Cardiac septum (tissue), 1 donor: Measurements from ENCODE around the gene WSCD1. TPM values are rescaled to one million over a fixed set of nuclear protein-coding genes. Genes with fewer than 3 reads are reported as not detected.

Source experiments
- DNase-seq: peaks from one replicate; pipeline ENCODE4 v3.0.0-alpha.2; 2020; ENCODE audit warnings: low spot score
- intact Hi-C: fragments of 100-400 bp; cut with DNase I; formaldehyde crosslinking; loops from one replicate; pipeline ENCODE4 v1.14.0; 2022
- total RNA-seq: library from RNA; stranded (reverse); fragmentation: NEBNext Ultra II Directional; extraction: Animal tissue kit (Norgen Biotek cat#: 25700); gene quantifications from one replicate; pipeline ENCODE4 v1.2.1, GENCODE V29; 2021
- donor health status: DM: no; HTN: no; CAD: no.

Gene WSCD1
- total RNA-seq, 1 donor from 2014 or later: 1.4 TPM

DNA sequence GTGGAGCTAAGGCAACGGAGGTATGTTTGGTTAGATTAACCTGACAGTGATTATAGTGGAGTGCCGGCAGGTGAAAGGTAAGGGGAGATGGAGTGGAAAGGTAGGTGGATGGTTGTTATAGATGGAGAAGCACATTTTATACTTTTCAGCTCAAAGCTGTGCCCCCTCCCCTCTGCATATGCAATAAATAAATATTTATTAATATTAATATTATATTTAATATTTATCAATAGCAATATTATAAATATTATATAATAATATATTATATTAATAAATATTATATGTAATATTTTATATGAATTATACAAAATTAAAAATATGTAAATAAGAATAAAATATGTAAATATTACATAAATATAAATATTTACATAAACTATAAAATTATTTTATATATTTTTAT is 70.0 kb downstream of the WSCD1 start:
- no peak for DNase-seq
- intact Hi-C loops: loop anchor here (10.0 kb wide), 1 partner anchor 55 kb away; no protein-coding TSS in a partner anchor

DNA sequence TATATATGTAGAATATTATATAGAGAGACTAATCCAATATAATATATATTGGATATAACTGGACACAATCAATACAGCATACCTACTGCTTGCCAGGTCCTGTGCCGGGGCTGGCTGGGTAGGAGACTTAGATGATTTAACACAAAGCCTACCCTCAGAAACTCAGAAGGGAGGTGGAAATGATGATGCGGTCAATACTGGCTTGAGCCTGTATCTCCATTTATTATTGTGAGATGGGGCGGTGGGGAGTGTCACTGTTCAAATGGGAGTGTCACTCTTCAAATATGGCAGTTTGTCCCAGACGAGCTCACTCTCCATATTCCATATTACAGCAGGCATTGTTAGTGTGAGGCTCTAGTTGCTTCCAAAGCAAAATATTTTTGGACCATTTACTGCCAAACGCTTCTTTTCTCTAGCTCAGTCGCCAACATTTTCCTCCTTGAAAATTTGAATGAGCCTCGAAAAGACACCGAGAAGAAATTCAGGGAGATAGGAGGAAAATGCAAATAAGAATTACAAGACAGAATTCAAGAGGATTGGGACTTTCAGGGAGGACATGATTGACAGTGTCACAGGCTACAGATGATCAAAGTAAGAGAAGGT is 70.7 kb downstream of the WSCD1 start:
- intact Hi-C loops: loop anchor here (10.0 kb wide), 1 partner anchor 56 kb away; no protein-coding TSS in a partner anchor
- no peak for DNase-seq

DNA sequence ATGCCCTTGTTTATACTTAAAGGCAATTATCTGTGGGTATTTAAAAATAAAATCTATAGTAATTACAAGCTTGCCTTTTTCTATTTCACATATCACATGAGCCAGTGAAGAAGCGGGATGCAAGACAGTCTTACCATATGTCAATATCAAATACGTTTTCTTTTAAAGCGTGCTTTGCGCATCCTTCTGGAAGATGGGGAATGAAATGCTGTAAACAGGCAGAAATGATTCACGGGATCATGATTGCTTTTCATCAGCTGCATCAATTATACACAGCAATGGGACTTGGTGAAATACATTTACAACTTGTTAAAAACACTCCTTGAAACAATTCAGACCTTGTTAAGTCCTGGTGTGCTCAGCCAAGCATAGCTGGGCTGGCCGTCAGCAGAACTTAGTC is 72.5 kb downstream of the WSCD1 start:
- intact Hi-C loops: loop anchor here (10.0 kb wide), 1 partner anchor 58 kb away; no protein-coding TSS in a partner anchor

DNA sequence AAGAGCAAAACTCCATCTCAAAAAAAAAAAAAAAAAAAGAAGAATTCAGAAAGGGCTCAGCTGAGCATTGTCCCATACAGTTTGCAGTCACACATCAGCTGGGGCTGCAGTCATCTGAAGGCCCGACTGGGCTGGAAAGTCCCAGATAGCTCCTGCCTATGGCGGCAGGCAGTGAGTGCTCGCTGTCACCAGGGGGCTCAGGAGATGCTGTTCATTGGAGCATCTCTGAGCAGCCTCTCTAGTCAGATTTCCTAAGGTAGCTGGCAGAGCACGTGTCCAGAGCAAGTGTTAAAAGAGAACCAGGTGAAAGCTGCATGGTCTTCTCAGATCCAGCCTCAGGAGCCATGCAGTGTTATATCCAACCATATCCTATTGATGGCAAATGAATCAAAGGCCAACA is 75.8 kb downstream of the WSCD1 start:
- no peak for DNase-seq
- intact Hi-C loops: loop anchor here (10.0 kb wide), 1 partner anchor 61 kb away; no protein-coding TSS in a partner anchor

More for the DNA sequence above, 72.5 kb downstream of the WSCD1 start:
- DNase-seq: no peak

DNA sequence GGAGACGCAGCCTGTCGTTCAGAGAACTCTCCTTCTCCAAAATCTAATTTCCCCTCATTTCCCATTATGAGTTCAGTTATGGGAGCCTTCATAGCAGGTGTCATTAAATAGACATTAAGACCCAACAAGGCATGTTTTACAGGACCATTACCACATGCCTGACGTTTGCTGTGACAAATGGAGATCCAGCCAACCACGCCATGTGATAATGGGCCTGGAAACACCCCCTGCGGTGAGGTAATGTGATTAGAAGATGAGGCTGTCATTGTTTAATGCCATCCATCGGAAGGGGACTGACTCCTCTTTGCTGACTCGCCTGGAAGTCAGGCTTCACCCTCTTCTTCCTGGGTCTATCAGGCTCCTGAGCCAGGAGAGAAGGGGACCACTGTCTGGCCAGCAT is 76.9 kb downstream of the WSCD1 start:
- no peak for DNase-seq
- intact Hi-C loops: loop anchor here (10.0 kb wide), 1 partner anchor 62 kb away; no protein-coding TSS in a partner anchor

DNA sequence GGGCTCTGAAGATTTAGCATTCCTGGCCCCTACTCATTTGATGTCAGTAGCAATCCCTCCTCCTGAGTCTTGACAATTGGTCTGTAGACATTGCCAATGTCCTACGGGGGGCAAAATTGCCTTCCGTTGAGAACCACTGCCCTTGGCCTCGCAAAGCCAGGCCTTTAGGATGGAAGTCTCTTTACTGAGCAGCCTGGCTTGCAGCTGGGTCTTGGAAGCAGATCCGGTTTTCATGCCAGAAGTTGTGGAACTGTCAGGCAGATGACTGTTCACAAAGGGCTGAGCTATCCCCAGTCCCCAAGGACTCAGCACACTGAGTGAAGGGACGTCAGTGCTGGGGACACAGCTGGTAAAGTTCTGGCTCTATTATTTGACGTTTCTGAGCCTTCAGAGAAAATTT is 83.2 kb downstream of the WSCD1 start:
- no peak for DNase-seq
- intact Hi-C loops: no loop called here

DNA sequence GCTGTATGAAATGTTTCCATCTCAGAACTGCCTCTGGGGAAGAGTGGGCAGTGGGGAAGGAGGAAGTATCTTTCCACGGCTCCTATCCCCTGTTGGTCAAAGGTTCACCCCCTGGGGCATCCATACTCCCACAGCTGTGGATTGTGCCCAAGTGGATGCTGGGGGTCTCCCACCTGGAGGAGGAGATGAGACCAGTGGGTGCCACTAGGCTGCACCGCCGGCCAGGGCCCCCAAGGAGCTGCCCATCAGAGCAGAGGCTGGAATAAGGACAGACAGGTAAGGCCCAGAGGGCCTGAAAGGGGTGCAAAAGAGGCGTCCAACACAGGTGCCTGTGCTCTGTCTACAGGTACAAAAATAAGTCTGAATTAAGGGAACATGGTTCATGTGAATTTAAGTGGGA is 87.5 kb downstream of the WSCD1 start:
- intact Hi-C loops: no loop called here
- no peak for DNase-seq

DNA sequence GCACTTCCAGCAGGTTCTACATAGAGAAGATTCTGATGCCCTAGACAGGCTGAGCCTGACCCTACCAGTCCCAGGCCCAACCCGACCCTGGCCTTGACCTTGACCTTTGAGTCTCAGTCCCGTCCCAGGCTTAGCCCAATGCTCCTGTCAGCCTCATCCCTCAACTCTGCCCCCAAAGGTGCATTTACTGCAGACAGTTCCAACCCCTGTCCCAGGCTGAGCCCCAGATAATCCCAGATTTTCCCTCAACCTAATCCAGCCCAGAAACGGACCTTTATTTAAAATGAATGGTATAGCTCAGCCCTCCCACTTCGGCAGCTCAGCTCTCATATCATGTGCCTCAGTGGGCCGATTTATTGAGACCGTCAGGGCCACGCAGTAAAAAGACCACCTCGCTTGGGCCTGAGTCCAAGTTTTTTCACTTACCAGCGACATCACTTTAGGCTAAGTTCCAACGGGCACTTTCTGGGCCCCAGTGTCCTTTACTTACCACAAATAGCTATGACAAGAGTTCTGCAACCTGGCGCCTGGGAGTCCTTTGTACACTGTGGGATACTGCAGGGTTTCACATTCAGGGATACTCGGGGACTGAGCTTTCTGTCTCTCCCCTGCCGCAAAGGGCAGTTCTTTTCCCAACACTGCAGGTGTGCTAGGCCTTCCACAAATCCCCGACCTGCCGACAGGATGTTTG is 89.5 kb downstream of the WSCD1 start:
- intact Hi-C loops: no loop called here
- DNase-seq: no peak

DNA sequence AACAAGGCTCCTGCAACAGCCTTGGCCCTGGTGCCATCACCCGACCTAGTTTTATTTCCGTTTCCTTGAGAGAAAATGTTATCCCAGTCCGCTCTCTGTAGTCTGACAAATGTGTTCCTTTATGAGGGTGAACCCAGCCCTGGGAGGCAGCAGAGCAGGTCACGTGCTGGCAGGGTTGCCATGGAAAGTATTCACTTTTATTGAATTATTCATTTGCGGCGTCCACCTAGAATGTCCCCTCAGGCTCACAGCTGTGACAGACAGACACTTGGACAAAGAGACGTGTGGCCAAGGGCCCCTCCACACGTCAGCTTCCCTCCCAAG is 90.0 kb downstream of the WSCD1 start:
- intact Hi-C loops: no loop called here
- DNase-seq: no peak

DNA sequence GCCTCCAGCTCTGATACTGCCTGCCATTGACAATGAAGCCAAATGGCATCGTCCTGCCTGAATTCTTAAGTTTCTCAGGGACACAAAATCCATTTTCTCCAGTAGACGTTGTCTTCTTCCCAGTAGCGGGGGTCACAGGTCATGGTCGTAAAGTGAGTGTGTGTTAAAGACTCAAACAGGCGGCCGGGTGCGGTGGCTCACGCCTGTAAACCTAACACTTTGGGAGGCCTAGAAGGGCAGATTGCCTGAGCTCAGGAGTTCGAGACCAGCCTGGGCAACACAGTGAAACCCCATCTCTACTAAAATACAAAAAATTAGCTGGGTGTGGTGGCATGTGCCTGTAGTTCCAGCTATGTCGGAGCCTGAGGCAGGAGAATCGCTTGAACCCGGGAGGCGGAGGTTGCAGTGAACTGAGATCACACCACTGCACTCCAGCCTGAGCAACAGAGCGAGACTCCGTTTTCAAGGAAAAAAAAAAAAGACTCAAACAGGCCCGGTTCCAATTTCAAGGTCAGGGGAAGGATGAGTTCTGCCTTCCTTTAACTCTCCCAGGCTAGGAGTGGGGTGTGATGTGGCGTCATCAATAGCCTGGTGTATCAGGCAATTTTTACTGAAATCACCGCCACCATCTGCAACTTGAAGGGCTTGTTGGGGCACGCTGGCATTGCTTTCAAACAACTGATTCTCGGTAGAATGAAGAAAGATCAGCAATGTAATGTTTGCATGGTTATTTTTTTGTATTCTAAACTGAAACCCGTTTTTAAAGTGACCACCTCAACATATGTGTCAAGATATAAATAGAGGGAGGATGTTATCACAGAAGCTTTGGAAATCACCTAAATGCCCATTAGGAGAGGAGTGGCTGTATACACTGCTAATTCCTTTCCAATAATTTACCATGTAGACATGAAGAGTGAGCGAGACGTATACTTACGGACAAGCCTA is 91.0 kb downstream of the WSCD1 start:
- intact Hi-C loops: no loop called here
- DNase-seq: no peak

DNA sequence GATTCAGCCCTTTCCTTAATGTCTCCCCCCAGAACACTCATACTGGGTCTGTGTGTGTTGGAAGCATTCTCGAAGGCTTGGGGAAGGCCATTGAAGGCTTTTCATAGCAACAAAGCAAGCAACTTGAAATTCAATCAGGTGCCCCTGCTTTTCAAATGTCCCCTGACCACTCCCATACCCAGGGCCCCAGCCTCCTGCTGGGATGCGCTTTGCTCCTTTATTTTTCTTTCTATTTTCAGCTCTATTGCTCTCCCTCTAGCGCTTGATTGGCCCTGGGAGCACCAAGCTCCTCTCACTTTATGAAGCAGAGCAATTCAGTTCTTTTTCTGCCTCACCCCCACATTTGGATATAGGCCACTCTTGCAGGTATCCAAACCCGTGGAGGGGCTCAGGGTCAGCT is 92.0 kb downstream of the WSCD1 start:
- intact Hi-C loops: no loop called here

DNA sequence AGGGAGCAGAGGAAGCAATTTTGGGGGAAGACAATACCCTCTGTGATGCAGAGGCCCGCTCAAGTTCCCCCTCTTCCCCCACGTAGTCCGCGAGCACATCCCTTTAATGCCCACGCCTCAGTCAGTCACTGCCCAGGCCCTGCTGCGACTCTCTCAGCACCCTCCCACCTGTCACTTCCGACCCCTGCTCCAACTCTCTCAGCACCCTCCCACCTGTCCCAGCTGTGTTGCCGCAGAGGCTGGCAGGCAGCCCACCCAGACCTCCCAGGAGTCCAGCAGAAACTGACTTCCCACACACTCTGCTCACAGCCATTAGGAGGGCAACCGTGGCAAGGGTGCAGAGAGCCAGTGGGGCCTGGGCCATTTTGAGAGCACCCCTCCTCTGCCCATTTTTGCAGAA is 92.7 kb downstream of the WSCD1 start:
- intact Hi-C loops: no loop called here
- no peak for DNase-seq

More for the DNA sequence above, 92.0 kb downstream of the WSCD1 start:
- DNase-seq: no peak

DNA sequence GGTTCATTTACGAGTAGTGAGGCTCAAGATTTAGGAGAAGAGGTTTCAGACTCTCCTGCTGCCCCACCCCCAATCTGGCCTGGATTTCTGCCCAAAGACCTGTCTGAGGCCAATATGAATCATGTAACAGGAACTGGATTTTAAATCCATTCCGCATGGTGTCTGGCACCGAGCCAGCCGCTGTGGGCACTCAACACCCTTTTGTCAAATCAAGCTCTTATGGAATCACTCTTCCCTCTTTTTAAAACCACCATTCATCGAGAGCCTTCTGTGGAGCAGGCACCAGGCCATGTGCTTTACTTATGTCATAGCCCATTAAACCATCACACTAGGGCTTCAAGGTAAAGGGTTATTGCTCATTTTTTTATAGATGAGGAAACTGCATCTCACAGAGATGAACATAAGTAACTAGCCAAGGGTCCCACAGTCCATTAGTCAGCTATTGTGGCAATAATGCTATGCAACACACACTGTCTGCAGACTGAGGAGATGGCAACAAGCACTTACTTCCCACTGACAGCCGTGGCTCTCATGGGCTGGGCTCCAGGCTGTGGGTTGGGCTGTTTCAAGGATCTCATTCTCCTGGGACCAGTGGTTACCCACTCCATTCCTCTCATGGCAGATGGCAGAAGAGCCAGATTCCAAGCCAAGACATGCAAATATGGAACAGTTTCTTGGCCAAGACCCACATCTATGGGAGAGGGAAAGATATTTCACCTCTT is 93.6 kb downstream of the WSCD1 start:
- no peak for DNase-seq
- intact Hi-C loops: no loop called here

DNA sequence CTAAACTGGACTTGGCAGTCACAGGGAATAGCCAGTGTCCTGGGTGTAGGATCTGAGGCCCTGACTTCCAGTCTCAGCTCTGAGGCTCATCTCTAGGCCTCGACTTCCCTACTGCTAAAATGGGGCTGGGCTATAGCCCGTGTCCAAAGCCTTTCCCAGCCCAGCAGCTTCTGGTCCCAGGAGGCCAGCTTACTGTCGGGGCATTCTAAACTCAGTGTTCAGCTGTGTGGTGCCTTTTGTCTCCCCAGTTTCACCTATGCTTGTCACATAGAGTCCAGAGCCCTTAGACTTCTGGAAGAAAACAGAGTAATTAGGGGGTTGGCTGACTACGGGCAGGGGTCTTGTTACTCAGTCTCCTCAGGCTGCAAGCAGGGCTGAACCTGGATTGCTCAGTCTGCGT is 94.8 kb downstream of the WSCD1 start:
- DNase-seq: no peak
- intact Hi-C loops: no loop called here

DNA sequence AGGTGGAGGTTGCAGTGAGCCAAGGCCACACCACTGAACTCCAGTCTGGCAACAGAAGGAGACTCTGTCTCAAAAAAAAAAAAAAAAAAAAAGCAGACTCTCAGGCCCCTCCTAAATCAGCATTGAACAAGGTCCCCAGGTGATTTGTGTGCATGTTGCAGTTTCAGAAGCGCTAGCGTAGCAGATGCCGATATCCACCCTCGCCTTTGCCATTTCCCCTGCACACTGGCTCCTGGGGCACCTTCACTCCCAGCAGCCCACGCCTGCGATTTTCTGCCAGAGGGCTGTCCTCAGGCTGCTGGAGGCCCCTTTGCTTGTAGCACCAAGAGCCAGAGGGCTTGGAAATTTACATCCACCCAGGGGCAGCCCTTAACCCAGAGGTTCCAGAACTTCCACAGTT is 95.6 kb downstream of the WSCD1 start:
- intact Hi-C loops: no loop called here
- no peak for DNase-seq

DNA sequence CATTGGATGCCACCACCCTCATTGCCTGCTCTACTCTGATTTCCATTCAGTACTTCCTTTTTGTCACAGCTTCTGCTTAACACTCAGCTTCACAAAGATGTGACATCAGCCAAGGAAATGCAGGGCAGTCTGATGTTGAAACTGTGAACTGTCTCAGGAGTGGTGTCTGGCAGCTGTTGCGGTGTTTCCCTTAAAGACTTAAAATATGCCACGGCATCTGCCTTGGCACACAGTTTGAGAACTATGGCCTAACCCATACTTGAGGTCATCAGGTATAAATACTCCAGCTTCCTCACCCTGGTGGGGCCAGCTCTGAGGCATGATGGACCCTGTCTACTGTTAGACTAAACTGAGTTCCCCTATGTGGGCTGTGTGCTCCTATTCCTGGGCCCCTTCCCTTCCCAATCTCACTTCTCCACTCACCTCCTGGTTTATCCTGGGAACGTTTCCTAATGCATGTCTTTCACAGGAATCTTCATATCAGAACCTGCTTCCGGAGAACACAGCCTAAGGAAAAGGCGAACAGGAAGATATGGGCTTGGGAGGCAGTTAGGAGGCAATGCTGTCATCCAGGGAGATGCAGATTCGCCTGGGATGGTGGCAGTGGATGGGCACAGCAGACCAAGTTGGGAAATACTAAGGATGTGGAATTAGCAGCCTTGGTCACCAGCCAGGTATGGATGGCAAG is 96.5 kb downstream of the WSCD1 start:
- no peak for DNase-seq
- intact Hi-C loops: no loop called here

DNA sequence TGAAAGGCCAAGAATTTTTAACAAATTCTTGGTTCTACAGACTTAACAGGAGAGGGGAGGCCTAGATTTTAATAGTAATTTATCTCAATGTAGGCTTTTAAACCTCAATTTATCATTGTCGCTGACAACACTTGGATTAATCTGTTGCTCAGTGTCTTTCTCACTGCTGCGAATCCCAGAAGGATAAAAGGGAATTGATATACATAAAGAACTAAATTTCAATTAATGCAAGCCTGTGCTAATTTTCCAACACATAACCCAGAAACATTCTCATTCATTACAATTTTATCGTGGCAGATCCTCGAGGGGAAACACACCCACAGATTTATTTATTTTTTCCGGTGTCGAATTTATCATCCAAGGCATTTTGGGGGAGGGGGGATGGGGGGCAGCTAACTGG is 98.1 kb downstream of the WSCD1 start:
- DNase-seq: no peak
- intact Hi-C loops: no loop called here

DNA sequence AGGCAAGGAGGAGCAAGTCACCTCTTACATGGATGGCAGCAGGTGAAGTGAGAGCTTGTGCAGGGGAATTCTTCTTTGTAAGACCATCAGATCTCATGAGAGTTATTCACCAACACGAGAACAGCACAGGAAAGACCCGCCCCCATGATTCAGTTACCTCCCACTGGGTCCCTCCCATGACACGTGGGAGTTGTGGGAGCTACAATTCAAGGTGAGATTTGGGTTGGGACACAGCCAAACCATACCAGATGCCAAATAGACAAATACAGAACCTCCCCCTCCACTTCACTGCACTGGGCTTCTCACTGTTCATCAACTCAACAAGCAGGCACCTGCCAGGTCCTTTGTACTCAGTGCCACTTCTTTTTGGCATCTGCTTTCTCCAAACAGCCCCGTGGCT is 100.2 kb downstream of the WSCD1 start:
- intact Hi-C loops: no loop called here
- DNase-seq: no peak

DNA sequence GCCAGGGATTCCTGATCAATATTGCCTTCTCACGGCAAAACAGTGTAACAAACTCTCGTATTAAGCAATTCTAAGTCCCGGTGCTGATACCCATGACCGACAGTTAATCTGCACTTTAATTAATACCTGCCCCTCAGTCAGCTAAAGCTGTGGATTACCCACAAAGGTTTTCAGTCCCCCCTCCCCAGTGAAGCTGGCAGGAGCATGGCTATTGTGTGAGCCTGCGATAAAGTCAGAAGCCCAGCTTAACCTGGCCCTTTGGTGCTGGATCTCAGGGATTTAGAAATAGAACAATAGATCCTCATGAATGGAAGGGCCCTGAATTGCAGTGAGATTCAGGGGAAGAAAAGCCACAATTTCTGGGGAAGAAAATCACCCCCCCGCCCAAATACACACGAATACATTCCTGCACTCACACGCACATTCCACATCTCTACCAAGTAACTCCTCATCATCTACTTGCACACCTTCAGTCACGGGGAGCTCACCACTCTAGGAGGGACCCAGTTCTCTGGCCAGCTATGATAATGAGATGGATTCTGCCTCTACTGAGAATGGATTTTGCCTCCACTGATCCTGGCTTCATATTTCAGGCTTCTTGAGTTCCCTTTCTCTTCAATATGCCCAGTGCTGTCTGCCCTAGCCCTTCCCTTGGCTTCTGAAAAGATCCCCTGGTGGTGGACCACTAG is 102.6 kb downstream of the WSCD1 start:
- intact Hi-C loops: no loop called here
- DNase-seq: no peak
